Stomach (tissue), 4 donors: Measurements from ENCODE around the gene DDB1.

Experiments
- POLR2A ChIP-seq, 4 donors: fragments of 450-650 bp; IDR thresholded peaks; one replicate each; pipeline ENCODE4 v1.6.1; 2016; ENCODE audit warnings: antibody characterized with exemption in 4 of 4, control low read depth in 2 of 4, mild to moderate bottlenecking in 1 of 4, moderate library complexity in 1 of 4
- POLR2AphosphoS5 ChIP-seq, 3 donors: sonication (generic); formaldehyde crosslinking; IDR thresholded peaks; one replicate each; pipeline ENCODE4 v1.6.1; 2016; ENCODE audit warnings: antibody characterized with exemption in 3 of 3
- TF ChIP-seq, protein P1 (sequence below), 7 experiments: fragments of 450-650 bp in 4 of 7; fragments of 200-600 bp in 3 of 7; sonication (generic) in 3 of 7; IDR thresholded peaks; one replicate each; pipeline ENCODE4 v1.5.1; 2016 to 2019; ENCODE audit warnings: antibody characterized with exemption in 7 of 7, control low read depth in 2 of 7, mild to moderate bottlenecking in 1 of 7

DNA sequence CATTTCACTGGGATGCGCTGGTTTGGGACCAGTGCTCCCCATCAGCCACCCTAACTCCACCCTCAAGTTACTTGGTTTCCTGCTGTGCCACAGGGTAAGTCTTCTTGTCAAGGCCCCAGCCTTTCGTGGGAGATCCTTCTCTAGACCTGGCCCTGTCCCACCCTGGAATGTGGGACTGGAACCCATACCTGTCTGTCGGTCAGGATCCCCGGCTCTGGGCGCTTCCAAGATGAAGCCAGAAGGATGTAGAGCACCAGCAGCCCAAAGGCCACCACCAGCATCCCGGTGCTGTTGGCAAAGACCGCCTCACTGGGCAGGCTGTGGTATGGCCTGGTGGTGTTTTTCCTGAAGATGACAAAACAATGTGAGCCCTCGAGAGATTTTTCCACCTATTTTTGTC, 17.9 kb upstream of the DDB1 start:
- TF ChIP-seq, protein P1, sequence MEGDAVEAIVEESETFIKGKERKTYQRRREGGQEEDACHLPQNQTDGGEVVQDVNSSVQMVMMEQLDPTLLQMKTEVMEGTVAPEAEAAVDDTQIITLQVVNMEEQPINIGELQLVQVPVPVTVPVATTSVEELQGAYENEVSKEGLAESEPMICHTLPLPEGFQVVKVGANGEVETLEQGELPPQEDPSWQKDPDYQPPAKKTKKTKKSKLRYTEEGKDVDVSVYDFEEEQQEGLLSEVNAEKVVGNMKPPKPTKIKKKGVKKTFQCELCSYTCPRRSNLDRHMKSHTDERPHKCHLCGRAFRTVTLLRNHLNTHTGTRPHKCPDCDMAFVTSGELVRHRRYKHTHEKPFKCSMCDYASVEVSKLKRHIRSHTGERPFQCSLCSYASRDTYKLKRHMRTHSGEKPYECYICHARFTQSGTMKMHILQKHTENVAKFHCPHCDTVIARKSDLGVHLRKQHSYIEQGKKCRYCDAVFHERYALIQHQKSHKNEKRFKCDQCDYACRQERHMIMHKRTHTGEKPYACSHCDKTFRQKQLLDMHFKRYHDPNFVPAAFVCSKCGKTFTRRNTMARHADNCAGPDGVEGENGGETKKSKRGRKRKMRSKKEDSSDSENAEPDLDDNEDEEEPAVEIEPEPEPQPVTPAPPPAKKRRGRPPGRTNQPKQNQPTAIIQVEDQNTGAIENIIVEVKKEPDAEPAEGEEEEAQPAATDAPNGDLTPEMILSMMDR (IDR thresholded peaks at IDR 0.05), result no peak
- TF ChIP-seq POLR2A (IDR thresholded peaks at IDR 0.05) (no peak), POLR2AphosphoS5 (IDR thresholded peaks at IDR 0.05) (no peak)
